ENCODE measurements around the gene FLOT1. TPM values are rescaled to one million over a fixed set of nuclear protein-coding genes. Genes with fewer than 3 reads are reported as not detected.

The FLOT1 gene
- total and polyA plus RNA-seq, 2 of the 4 experiments (the other 2 are of a cell fraction), result 96.2 to 162 TPM

DNA sequence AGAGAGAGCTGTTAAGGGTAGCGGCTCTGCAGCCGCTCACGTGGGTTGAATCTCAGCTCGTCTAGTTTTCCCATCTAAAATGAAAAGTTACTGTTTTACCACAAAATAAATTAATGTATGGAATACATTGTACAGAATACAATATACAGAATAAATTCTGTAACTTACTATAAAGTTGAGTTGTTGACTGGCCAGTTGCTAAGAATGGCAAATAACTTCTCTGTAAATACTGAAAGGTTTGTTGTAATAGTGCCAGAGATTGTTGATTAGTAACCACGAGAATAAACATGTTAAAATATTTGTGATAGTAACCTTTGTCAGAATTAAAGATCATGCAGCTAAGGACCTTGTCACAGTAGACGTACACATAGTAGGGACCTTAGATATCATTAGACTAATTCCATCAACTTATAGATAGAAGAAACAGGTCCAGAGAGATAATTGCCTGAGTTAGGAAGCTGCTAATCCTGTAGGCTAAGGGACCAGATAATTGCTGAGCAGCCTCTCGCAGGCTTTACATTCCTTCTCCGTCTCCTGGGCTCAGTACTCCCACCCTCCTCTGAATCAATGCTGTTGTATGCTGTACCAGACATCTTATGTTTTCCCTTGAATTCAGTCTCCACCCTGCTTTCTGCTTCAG, 51.2 kb downstream of the FLOT1 start:
- H3K27me3 ChIP-seq (ENCODE audit: control insufficient read depth, insufficient read depth, low read length), result no peaks in the 10 kb centered on the region
- BruUV-seq (replicated peaks), result no TSS peak
- no peak for ATAC-seq (ENCODE audit: low read depth)
- in situ Hi-C loops (cut with MboI; ENCODE audit: low sequenced_read_pairs) (no loop called here), dilution Hi-C loops (cut with HindIII; ENCODE audit: low sequenced_read_pairs, unreplicated experiment) (no loop called here), intact Hi-C loops (cut with micrococcal nuclease) (loop anchor here (1.0 kb wide), 1 partner anchor 26 kb away; the partner anchor contains the start of gene MDC1)
- 0 out of 2 replicates have a peak overlapping the region, but pooled peaks have one; percentile 63 for H2BK20ac ChIP-seq (ENCODE audit: low read depth, low read length)
- H3K27ac ChIP-seq (ENCODE audit: insufficient read depth, low read length), result peak overlapping the region; percentile 53
- peak overlapping the region; percentile 74 for H2AK9ac ChIP-seq (replicated peaks; ENCODE audit: low read depth, low read length, poor library complexity)
- peak overlapping the region; percentile 71; the same call in 1 of the 2 replicates for H2AK5ac ChIP-seq (ENCODE audit: low read depth, low read length)
- peak overlapping the region; percentile 66 for H2BK120ac ChIP-seq (ENCODE audit: low read depth, low read length)
- peak overlapping the region; percentile 83; the same call in 1 of the 2 replicates for H3K56ac ChIP-seq (ENCODE audit: extremely low read depth, insufficient read depth, low read length)
- H3K4ac ChIP-seq (ENCODE audit: low read depth, low read length), result peak overlapping the region; percentile 69
- peak overlapping the region; percentile 89; the same call in 1 of the 2 replicates for H3K4me3 ChIP-seq (ENCODE audit: insufficient read depth, low read depth, low read length)
- H3K9me1 ChIP-seq (ENCODE audit: insufficient read depth, low read length), result peaks cover 16% of the 10 kb centered on the region
- H3K23ac ChIP-seq (ENCODE audit: low read depth, low read length), result peak overlapping the region; percentile 62; the same call in 1 of the 2 replicates
- peaks cover 18 to 34% of the 10 kb centered on the region in 2 experiments; a peak in 3 of 4 replicates for H3K79me1 ChIP-seq (ENCODE audit: low read depth in 1 of 2, low read length in 2 of 2)
- no peaks in the 10 kb centered on the region for H3K36me3 ChIP-seq (ENCODE audit: control insufficient read depth, insufficient read depth, low read length)
- DNase-seq, result no peak
- CTCF ChIA-PET, result interaction anchor here (1.2 kb wide), 1 partner anchor 12 kb away, joined by 3 read pairs; no protein-coding TSS in a partner anchor
- H2BK15ac ChIP-seq (ENCODE audit: low read depth, low read length), result no peak overlapping the region
- peak overlapping the region; percentile 83 for H2BK5ac ChIP-seq (ENCODE audit: low read depth, low read length, poor library complexity, severe bottlenecking)
- peaks cover 21% of the 10 kb centered on the region for H3K4me1 ChIP-seq (ENCODE audit: control insufficient read depth, insufficient read depth, low read length)
- H4K8ac ChIP-seq (ENCODE audit: low read depth in 2 of 2, low read length in 2 of 2), result peak overlapping the region; percentile 62 to 79; a peak in 3 of 4 replicates
- peak overlapping the region; percentile 83 for H2AFZ ChIP-seq (replicated peaks; ENCODE audit: low read length, poor library complexity)
- no CpG with 5 or more reads among the region's 8 CpGs for WGBS, 2 experiments (ENCODE audit: extremely low coverage in 2 of 2, insufficient read length in 1 of 2)
- H3K9me3 ChIP-seq (ENCODE audit: control insufficient read depth, insufficient read depth, low read length), result no peaks in the 10 kb centered on the region
- TF ChIP-seq RFX5 (IDR thresholded peaks at IDR 0.05; ENCODE audit: low read depth, low read length), result no peak
- no peak for TF ChIP-seq POLR2A (IDR thresholded peaks at IDR 0.05; ENCODE audit: low read depth, low read length)
- no peak for TF ChIP-seq MXI1 (IDR thresholded peaks at IDR 0.05; ENCODE audit: borderline replicate concordance, low read depth, low read length)
- no peak for TF ChIP-seq CEBPB (IDR thresholded peaks at IDR 0.05; ENCODE audit: low read depth, low read length)
- TF ChIP-seq RAD21 (IDR thresholded peaks at IDR 0.05; ENCODE audit: low read length), result no peak
- no peak for TF ChIP-seq NFE2L2 (IDR thresholded peaks at IDR 0.05; ENCODE audit: low read depth, low read length)
- TF ChIP-seq, protein P1, sequence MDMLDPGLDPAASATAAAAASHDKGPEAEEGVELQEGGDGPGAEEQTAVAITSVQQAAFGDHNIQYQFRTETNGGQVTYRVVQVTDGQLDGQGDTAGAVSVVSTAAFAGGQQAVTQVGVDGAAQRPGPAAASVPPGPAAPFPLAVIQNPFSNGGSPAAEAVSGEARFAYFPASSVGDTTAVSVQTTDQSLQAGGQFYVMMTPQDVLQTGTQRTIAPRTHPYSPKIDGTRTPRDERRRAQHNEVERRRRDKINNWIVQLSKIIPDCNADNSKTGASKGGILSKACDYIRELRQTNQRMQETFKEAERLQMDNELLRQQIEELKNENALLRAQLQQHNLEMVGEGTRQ (IDR thresholded peaks at IDR 0.05; ENCODE audit: low read depth, low read length), result peak; percentile 48
- no peak for TF ChIP-seq RCOR1 (IDR thresholded peaks at IDR 0.05; ENCODE audit: insufficient replicate concordance, low read length)
- no peak for TF ChIP-seq MAFK (IDR thresholded peaks at IDR 0.05; ENCODE audit: low read depth, low read length)
- peak overlapping the region; percentile 53; the same call in 1 of the 2 replicates for H4K91ac ChIP-seq (ENCODE audit: insufficient read depth, low read depth, low read length)
- H3K14ac ChIP-seq (replicated peaks; ENCODE audit: low read depth, low read length), result peak overlapping the region; percentile 43; the same call in 1 of the 2 replicates
- peaks cover under 1% of the 10 kb centered on the region; the same call in 1 of the 2 replicates for H4K20me1 ChIP-seq (ENCODE audit: insufficient read depth, low read length)
- POLR2A ChIA-PET (ENCODE audit: unreplicated experiment), result interaction anchor here (0.5 to 1.5 kb wide), 3 partner anchors 27 to 100 kb away, joined by 3 to 5 read pairs (median 3); no protein-coding TSS in a partner anchor
- H3K4me2 ChIP-seq (ENCODE audit: low read depth, low read length), result peak overlapping the region; percentile 49
- peak overlapping the region; percentile 32; the same call in 1 of the 2 replicates for H4K5ac ChIP-seq (ENCODE audit: low read depth, low read length)
- 0 out of 2 replicates have a peak overlapping the region, but pooled peaks have one; percentile 42 for H3K18ac ChIP-seq (ENCODE audit: low read depth, low read length)
- H3K9ac ChIP-seq (ENCODE audit: low read depth, low read length), result peak overlapping the region; percentile 49
